ENCODE measurements around the gene SDK1.

DNA sequence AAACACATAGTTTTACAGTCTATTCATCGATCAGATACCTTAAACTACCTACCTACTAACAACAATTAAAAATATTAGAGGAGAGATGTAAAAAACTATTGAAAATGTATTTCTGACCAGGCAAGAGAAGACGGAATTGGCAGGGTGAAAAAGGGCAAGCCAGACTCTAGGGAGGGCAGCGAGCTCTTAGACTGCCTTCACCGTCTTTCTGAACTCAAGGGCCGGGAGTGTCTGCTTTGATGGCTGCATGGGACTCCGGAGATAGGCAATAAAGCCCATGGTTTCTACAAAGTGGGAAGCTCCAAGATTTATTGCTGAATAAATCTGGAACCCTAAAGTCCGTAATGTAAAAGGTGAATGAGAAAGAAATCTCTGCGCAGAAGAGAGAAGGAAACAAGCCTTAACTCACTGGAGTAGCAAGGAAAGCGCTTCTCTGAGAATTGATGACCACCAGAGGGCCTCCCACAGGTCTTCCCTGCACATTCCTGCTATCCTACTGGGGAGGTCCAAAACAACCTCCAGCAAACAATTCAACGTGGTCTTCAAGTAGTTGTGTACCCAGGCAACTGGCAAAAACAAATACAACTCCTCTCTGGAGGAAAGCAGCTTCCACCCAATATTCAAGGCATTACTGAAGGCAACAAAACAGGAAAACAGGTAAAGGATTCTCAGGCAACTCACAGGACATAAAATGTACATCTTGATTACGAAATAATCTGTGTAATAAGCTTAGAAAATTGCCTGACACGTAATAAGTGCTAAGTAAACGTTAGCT lies 181.3 kb downstream of the SDK1 start:
- TF ChIP-seq, protein P1, sequence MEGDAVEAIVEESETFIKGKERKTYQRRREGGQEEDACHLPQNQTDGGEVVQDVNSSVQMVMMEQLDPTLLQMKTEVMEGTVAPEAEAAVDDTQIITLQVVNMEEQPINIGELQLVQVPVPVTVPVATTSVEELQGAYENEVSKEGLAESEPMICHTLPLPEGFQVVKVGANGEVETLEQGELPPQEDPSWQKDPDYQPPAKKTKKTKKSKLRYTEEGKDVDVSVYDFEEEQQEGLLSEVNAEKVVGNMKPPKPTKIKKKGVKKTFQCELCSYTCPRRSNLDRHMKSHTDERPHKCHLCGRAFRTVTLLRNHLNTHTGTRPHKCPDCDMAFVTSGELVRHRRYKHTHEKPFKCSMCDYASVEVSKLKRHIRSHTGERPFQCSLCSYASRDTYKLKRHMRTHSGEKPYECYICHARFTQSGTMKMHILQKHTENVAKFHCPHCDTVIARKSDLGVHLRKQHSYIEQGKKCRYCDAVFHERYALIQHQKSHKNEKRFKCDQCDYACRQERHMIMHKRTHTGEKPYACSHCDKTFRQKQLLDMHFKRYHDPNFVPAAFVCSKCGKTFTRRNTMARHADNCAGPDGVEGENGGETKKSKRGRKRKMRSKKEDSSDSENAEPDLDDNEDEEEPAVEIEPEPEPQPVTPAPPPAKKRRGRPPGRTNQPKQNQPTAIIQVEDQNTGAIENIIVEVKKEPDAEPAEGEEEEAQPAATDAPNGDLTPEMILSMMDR (conservative IDR thresholded peaks at IDR 0.05): peak; percentile 74
- TF ChIP-seq ZFX (IDR thresholded peaks at IDR 0.05): no peak
